ENCODE measurements around the gene UBE2E2. TPM values are rescaled to one million over a fixed set of nuclear protein-coding genes. Genes with fewer than 3 reads are reported as not detected.

The UBE2E2 gene
- polyA plus RNA-seq, 1 donor (not counting 4 experiments of a cell fraction or from before 2014, with no cell fraction given) = 63.2 TPM

- Histone ChIP-seq H4K20me1 (ENCODE audit: control insufficient read depth, extremely low read depth, insufficient read depth, low read length) (no peaks in the 10 kb centered on the region), H3K4me3 (ENCODE audit: control insufficient read depth in 2 of 3, extremely low read depth in 1 of 3, insufficient read depth in 2 of 3, low read depth in 1 of 3, low read length in 3 of 3) (no peak overlapping the region), H3K79me2 (ENCODE audit: control insufficient read depth, insufficient read depth, low read length) (peaks cover 35% of the 10 kb centered on the region), H3K9ac (ENCODE audit: control insufficient read depth, extremely low read depth, insufficient read depth, low read length) (no peak overlapping the region), H3K36me3 (ENCODE audit: control insufficient read depth in 2 of 2, extremely low read depth in 1 of 2, insufficient read depth in 2 of 2, low read length in 2 of 2) (no peaks in the 10 kb centered on the region), H3K9me1 (ENCODE audit: control insufficient read depth, extremely low read depth, insufficient read depth, low read length) (no peaks in the 10 kb centered on the region), H2AFZ (ENCODE audit: control insufficient read depth, low read length) (no peak overlapping the region), H3K27me3 (ENCODE audit: control insufficient read depth, extremely low read depth, insufficient read depth, low read length) (no peaks in the 10 kb centered on the region), H3K27ac (ENCODE audit: control insufficient read depth, insufficient read depth, low read length) (no peak overlapping the region), H3K4me2 (ENCODE audit: control insufficient read depth, extremely low read depth, insufficient read depth, low read depth, low read length) (no peak overlapping the region), H3K9me3 (ENCODE audit: control insufficient read depth, low read depth, low read length) (no peaks in the 10 kb centered on the region), H3K4me1 (ENCODE audit: control insufficient read depth, extremely low read depth, insufficient read depth, low read length) (peaks cover 10% of the 10 kb centered on the region)
- TF ChIP-seq EZH2 (IDR thresholded peaks at IDR 0.05; ENCODE audit: low read length) = no peak
- TF ChIP-seq, protein P1, sequence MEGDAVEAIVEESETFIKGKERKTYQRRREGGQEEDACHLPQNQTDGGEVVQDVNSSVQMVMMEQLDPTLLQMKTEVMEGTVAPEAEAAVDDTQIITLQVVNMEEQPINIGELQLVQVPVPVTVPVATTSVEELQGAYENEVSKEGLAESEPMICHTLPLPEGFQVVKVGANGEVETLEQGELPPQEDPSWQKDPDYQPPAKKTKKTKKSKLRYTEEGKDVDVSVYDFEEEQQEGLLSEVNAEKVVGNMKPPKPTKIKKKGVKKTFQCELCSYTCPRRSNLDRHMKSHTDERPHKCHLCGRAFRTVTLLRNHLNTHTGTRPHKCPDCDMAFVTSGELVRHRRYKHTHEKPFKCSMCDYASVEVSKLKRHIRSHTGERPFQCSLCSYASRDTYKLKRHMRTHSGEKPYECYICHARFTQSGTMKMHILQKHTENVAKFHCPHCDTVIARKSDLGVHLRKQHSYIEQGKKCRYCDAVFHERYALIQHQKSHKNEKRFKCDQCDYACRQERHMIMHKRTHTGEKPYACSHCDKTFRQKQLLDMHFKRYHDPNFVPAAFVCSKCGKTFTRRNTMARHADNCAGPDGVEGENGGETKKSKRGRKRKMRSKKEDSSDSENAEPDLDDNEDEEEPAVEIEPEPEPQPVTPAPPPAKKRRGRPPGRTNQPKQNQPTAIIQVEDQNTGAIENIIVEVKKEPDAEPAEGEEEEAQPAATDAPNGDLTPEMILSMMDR (optimal IDR thresholded peaks at IDR 0.05 in 1 of 3, IDR thresholded peaks at IDR 0.05 in 1 of 3, conservative IDR thresholded peaks at IDR 0.05 in 1 of 3; ENCODE audit: extremely low read depth in 1 of 3, insufficient read depth in 2 of 3, low read length in 3 of 3) = no peak
- dilution Hi-C loops (cut with MboI; ENCODE audit: extremely low pct_ligation_motif_present, low sequenced_read_pairs) = no loop called here
- DNase-seq (ENCODE audit: low read depth, low spot score) (peak; percentile 11), FAIRE-seq (no peak)
Measured at GRCh38 chr3:23242106-23242505, 39.0 kb downstream of the UBE2E2 start.

DNA sequence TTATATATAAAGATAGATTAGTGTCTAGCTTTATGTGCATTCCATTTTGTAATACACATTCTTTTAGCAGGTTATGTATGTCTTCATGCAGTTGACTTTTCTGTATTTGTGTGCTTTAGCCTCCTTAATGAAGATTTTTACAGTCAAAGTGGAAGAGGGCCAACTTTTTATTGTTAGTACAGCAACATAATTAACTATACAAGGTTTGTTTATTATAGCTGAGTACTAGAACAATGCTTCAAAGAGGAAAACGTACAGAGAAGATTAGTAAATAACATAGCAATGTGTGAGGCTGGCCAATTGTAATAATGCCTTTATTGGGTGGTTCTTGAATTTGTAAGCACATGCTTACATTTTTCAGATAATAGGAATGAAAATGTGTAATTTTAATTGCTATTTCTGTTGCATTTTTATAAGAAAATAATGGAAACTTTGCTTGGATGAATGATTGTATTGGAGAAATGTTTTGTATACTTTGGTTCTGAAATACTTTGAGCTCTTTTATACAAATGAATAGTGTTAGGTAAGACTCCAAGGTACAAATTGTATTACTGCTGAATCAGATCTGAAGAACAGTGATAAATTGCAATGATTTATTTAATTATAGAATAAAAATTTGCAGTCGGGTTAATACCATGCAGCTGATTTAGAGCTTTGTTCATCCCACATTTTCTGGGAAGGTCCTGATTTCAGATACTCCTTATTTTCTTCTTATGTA, 41.4 kb downstream of the UBE2E2 start:
- dilution Hi-C loops (cut with MboI; ENCODE audit: extremely low pct_ligation_motif_present, low sequenced_read_pairs) = no loop called here
- no peaks in the 10 kb centered on the region for H3K27me3 ChIP-seq (ENCODE audit: control insufficient read depth, extremely low read depth, insufficient read depth, low read length)
- DNase-seq (ENCODE audit: low read depth, low spot score) (no peak), FAIRE-seq (no peak)
- H3K4me2 ChIP-seq (ENCODE audit: control insufficient read depth, extremely low read depth, insufficient read depth, low read depth, low read length) = no peak overlapping the region
- no peaks in the 10 kb centered on the region for H3K9me3 ChIP-seq (ENCODE audit: control insufficient read depth, low read depth, low read length)
- H3K4me3 ChIP-seq (ENCODE audit: control insufficient read depth in 2 of 3, extremely low read depth in 1 of 3, insufficient read depth in 2 of 3, low read depth in 1 of 3, low read length in 3 of 3) = no peak overlapping the region
- H3K27ac ChIP-seq (ENCODE audit: control insufficient read depth, insufficient read depth, low read length) = no peak overlapping the region
- H3K9ac ChIP-seq (ENCODE audit: control insufficient read depth, extremely low read depth, insufficient read depth, low read length) = no peak overlapping the region
- no peaks in the 10 kb centered on the region for H3K36me3 ChIP-seq (ENCODE audit: control insufficient read depth in 2 of 2, extremely low read depth in 1 of 2, insufficient read depth in 2 of 2, low read length in 2 of 2)
- peaks cover 10% of the 10 kb centered on the region for H3K4me1 ChIP-seq (ENCODE audit: control insufficient read depth, extremely low read depth, insufficient read depth, low read length)
- TF ChIP-seq, protein P1 (optimal IDR thresholded peaks at IDR 0.05 in 1 of 3, IDR thresholded peaks at IDR 0.05 in 1 of 3, conservative IDR thresholded peaks at IDR 0.05 in 1 of 3; ENCODE audit: extremely low read depth in 1 of 3, insufficient read depth in 2 of 3, low read length in 3 of 3) = no peak
- TF ChIP-seq EZH2 (IDR thresholded peaks at IDR 0.05; ENCODE audit: low read length) = no peak
- H2AFZ ChIP-seq (ENCODE audit: control insufficient read depth, low read length) = no peak overlapping the region
- peaks cover 27% of the 10 kb centered on the region for H3K79me2 ChIP-seq (ENCODE audit: control insufficient read depth, insufficient read depth, low read length)
- no peaks in the 10 kb centered on the region for H3K9me1 ChIP-seq (ENCODE audit: control insufficient read depth, extremely low read depth, insufficient read depth, low read length)
- no peaks in the 10 kb centered on the region for H4K20me1 ChIP-seq (ENCODE audit: control insufficient read depth, extremely low read depth, insufficient read depth, low read length)

Data from keratinocyte (primary cell).